ACC112 (cell line): ENCODE data around the gene ABCB6.

Source experiments
- H2AFZ ChIP-seq: fragments of 200-600 bp; sonication (generic); one replicate; pipeline ENCODE4 v1.6.0; 2017; ENCODE audit warnings: antibody characterized with exemption, low read length; ENCODE audit not compliant: unreplicated experiment
- H3K27ac ChIP-seq: fragments of 200-600 bp; sonication (generic); 2 replicates; pipeline ENCODE4 v1.5.1; 2014; ENCODE audit warnings: low read depth, mild to moderate bottlenecking, antibody characterized with exemption, low read length, moderate library complexity
- H3K27me3 ChIP-seq: fragments of 200-600 bp; sonication (generic); 2 replicates; pipeline ENCODE4 v1.6.1; 2014; ENCODE audit warnings: mild to moderate bottlenecking, antibody characterized with exemption, low read length, moderate library complexity, mixed read lengths; ENCODE audit not compliant: insufficient read depth
- H3K36me3 ChIP-seq: fragments of 200-600 bp; sonication (generic); 2 replicates; pipeline ENCODE4 v1.6.1; 2016; ENCODE audit warnings: mild to moderate bottlenecking, antibody characterized with exemption, low read length, moderate library complexity, mixed read lengths; ENCODE audit not compliant: insufficient read depth
- H3K4me1 ChIP-seq: fragments of 200-600 bp; sonication (generic); one replicate; pipeline ENCODE4 v1.6.1; 2016; ENCODE audit warnings: low read length, mixed read lengths; ENCODE audit not compliant: insufficient read depth, unreplicated experiment, control insufficient read depth
- H3K4me3 ChIP-seq: fragments of 200-600 bp; sonication (generic); 2 replicates; pipeline ENCODE4 v1.5.1; 2014; ENCODE audit warnings: mild to moderate bottlenecking, low read depth, low read length
- H3K79me2 ChIP-seq: fragments of 200-600 bp; sonication (generic); one replicate; pipeline ENCODE4 v1.6.0; 2016; ENCODE audit warnings: low read length; ENCODE audit not compliant: control insufficient read depth, unreplicated experiment, insufficient read depth

ABCB6 gene

GRCh38 chr2:219165058-219165911 is 53.5 kb downstream of the ABCB6 start:
- no peak overlapping the region for H2AFZ ChIP-seq
- no peaks in the 10 kb centered on the region for H3K79me2 ChIP-seq
- H3K4me3 ChIP-seq = no peak overlapping the region
- peaks cover 6% of the 10 kb centered on the region for H3K4me1 ChIP-seq
- no peaks in the 10 kb centered on the region for H3K36me3 ChIP-seq
- no peak overlapping the region for H3K27ac ChIP-seq
- H3K27me3 ChIP-seq = no peaks in the 10 kb centered on the region

- H3K36me3 ChIP-seq = no peaks in the 10 kb centered on the region
- no peak overlapping the region for H3K27ac ChIP-seq
- H3K27me3 ChIP-seq = no peaks in the 10 kb centered on the region
- peaks cover 13% of the 10 kb centered on the region for H3K4me1 ChIP-seq
- no peak overlapping the region for H2AFZ ChIP-seq
- no peaks in the 10 kb centered on the region for H3K79me2 ChIP-seq
- H3K4me3 ChIP-seq = no peak overlapping the region
These were observed 55.6 kb downstream of the ABCB6 start for GRCh38 chr2:219163156-219163555.

GRCh38 chr2:219161097-219161496 is 57.7 kb downstream of the ABCB6 start:
- Histone ChIP-seq H3K4me3 (peak overlapping the region; percentile 84), H3K4me1 (peaks cover 13% of the 10 kb centered on the region), H3K27ac (no peak overlapping the region), H3K79me2 (no peaks in the 10 kb centered on the region), H3K36me3 (no peaks in the 10 kb centered on the region), H3K27me3 (no peaks in the 10 kb centered on the region), H2AFZ (no peak overlapping the region)

GRCh38 chr2:219160186-219161017 is 58.4 kb downstream of the ABCB6 start, which contains the start of gene NHEJ1:
Gene NHEJ1, minus strand, starts transcription at chr2:219160815. Its CDS starts 2,453 bp downstream, at chr2:219158362.
- H3K27me3 ChIP-seq = no peaks in the 10 kb centered on the region
- peak within 1 kb of the TSS; percentile 81 for H2AFZ ChIP-seq
- peaks cover 13% of the 10 kb centered on the region for H3K4me1 ChIP-seq
- H3K36me3 ChIP-seq = no peaks in the 10 kb centered on the region
- H3K4me3 ChIP-seq = peak within 1 kb of the TSS; percentile 84
- H3K79me2 ChIP-seq = no peaks in the 10 kb centered on the region
- peak within 1 kb of the TSS; percentile 66 for H3K27ac ChIP-seq
